KBM-7 (cell line): ENCODE measurements around the gene NPAS3.

Experiments used
- DNase-seq: peaks from one replicate; pipeline ENCODE4 v3.0.0-alpha.2; 2015
- in situ Hi-C: fragments of 300-500 bp; cut with MboI; formaldehyde crosslinking; loops from 2 replicates; pipeline ENCODE4 v1.14.3; 2020; ENCODE audit warnings: low sequenced_read_pairs, low pct_unique_long_range_greater_than_20kb, mixed read lengths

The NPAS3 gene

GRCh38 chr14:33685698-33686097 is 747.0 kb downstream of the NPAS3 start:
- in situ Hi-C loops, result no loop called here
- no peak for DNase-seq

GRCh38 chr14:33686218-33686617 is 747.5 kb downstream of the NPAS3 start:
- no peak for DNase-seq
- in situ Hi-C loops, result no loop called here

DNA sequence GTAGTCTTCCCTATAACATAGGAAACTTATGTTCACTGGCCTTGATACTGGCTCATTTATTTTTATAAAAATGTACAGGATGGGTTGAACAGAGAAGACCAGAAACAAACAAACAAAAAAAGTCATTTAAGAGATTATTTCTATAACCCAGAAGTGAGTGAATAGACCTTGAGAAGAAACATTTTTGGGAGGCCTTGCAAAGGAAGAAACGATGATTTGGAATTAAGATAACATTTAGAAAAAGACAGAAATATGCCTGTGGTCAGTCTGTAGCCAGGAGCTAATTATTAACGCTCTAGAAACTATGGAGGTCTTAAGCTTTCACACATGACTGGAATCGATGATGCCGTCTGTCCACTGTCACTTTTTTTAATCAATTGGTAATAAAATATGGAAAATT is 748.2 kb downstream of the NPAS3 start:
- DNase-seq, result no peak
- in situ Hi-C loops, result no loop called here

DNA sequence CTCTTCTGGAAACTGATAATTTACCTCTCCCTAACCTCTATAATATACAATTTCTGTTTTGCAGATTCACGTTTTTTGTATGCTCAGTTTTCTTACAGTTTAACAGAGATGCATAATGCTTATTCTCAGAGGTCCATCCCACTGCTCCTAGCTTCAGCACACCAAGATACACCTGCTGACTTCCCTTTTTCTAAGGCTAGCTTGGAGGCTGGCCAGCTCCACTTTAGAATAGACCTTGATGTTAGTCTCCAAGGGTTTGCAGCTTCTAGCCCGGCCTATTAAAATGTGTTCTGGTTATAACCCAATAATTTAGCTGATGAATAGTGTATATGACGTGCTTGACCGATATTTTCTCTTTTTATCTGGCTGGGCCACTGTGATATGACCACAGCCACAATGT is 751.0 kb downstream of the NPAS3 start:
- in situ Hi-C loops, result no loop called here
- no peak for DNase-seq

DNA sequence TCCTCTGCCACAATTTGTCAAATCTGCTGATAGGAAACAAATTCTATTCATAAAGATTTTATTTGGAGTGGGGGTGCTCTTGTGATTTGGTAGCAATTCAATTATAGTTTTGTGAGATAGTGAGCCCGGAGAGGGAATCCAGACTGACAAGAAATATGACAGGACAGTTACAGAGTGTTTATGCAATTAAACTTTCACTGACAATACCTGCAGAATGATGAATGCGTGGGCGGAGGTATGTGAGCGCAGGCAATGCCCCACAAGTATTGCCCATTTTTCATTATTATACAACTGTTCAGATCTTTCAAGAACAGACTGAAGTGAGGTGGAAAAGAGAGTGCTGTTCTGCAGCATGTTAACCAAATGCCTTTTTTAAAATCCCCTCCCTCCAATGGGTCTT is 753.2 kb downstream of the NPAS3 start:
- DNase-seq, result no peak
- in situ Hi-C loops, result no loop called here

DNA sequence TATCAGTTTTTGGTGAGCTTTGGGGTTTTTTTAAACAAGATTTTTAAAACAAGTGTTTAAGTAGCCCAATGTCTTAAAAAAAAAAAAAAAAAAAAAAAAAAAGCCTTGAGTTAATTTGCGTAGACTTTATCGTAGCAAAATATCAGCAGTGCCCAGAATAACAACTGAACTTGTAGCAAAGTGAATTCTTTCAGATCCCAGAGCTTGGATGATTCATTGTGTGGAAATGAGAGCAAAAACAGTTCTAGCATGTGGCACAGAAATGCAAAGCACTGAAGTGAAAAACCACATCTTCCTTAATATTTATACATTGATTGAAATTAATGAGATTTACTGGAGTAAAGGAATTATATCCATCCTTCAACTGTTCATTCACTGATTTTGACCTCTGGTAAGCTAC is 754.1 kb downstream of the NPAS3 start:
- DNase-seq, result no peak
- in situ Hi-C loops, result no loop called here

DNA sequence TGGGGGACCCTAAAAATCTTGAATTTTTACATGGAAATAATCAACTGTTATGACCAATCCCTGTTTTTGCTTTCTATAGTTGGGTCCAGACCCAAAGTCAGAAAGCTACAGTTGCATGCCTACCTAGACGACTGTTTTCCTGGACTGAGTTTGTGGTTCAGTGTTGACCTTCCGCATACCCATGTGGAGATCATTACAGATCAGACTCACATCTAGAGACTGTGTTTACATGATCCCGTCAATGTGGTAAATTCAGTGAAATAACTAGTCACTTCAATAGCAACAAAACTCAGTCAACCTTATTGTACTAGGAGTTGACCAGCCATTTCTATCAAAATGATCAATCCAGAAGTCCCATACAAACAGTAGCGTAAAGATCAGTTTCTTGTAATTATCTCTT is 754.6 kb downstream of the NPAS3 start:
- in situ Hi-C loops, result no loop called here
- DNase-seq, result no peak

GRCh38 chr14:33696165-33696564 is 757.5 kb downstream of the NPAS3 start:
- no peak for DNase-seq
- in situ Hi-C loops, result no loop called here

GRCh38 chr14:33699300-33699983 is 760.8 kb downstream of the NPAS3 start:
- in situ Hi-C loops, result no loop called here
- no peak for DNase-seq

DNA sequence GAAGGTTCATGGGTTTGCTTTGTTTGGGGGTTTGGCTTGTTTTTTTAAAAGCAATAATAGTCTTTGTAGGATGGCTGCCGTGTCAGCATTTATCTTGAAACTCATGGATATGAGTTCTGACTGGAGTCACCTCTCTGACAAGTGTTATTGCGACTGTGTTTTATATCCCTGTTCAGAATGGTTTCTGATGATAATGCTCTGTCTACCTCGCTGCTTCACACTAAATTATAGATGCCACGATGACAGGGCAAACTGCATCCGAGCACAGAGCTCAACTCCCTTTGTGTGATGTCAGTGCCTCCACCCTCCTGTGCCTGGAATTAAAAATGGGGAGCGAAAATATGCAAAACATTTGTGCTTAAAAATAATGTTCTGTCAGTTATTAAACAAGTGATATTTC is 761.4 kb downstream of the NPAS3 start:
- DNase-seq, result no peak
- in situ Hi-C loops, result no loop called here

DNA sequence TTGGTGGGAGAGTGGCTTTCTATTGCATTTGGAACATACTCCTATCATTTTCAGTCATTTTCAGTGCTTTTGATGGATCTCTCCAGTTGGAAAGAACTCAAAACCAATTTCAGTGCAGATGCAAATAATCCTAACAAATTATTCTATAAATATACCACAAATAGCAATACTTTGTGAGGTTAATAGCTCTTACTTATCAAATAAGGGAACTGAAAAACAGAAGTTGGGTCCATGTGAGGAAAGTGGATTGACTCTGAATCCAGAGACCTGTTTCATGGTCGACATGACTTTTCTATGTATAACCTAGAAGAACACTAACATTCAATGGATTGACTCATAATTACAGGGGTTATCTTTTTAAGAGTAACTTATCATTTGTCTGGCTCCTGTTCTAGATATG is 763.6 kb downstream of the NPAS3 start:
- no peak for DNase-seq
- in situ Hi-C loops, result no loop called here

- DNase-seq, result no peak
- in situ Hi-C loops, result no loop called here
These were observed 765.8 kb downstream of the NPAS3 start for GRCh38 chr14:33704481-33704880.

GRCh38 chr14:33705490-33705889 is 766.8 kb downstream of the NPAS3 start:
- no peak for DNase-seq

GRCh38 chr14:33707716-33708115 is 769.0 kb downstream of the NPAS3 start:
- DNase-seq, result no peak
- in situ Hi-C loops, result no loop called here

More at GRCh38 chr14:33705490-33705889, 766.8 kb downstream of the NPAS3 start:
- in situ Hi-C loops, result no loop called here

DNA sequence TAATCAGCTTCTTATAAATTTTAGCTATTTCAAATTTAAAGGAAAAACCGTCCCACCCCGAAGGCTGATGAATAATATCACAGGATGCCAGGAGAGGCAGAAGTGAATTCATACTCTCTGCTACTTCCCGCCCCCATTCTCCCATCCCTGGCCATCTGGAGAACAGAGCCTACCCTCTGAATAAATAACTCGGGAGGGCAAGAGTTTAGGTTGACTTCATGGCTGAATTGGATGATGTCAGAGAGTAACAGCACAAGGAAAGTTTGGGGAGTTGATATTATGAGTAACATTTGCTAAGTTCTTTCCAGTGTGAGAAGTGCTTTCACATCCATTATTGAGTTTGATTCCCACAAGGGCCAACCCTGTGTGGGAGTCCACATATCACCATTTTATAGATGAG is 770.6 kb downstream of the NPAS3 start:
- no peak for DNase-seq
- in situ Hi-C loops, result no loop called here

GRCh38 chr14:33709711-33710110 is 771.0 kb downstream of the NPAS3 start:
- DNase-seq, result no peak
- in situ Hi-C loops, result no loop called here

DNA sequence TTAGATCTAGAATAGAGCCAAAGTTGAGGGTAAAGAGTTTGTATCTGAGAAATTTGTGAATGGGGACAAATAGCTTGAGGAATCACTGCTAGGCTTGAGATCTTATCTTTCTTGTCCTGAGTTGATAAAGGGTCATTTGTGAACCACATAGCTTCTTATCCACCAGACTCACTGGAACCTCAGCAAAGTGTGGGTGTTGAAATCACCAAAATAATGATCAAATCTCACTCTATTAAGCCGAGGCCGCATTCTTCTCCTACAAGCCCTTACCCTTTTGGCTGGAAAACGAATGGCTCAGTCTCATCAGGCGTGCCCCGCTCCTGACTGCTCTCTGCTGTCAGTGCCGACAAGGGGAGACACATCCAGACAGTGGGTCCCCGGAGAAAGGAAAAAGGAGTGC is 771.6 kb downstream of the NPAS3 start:
- in situ Hi-C loops, result no loop called here
- DNase-seq, result no peak

DNA sequence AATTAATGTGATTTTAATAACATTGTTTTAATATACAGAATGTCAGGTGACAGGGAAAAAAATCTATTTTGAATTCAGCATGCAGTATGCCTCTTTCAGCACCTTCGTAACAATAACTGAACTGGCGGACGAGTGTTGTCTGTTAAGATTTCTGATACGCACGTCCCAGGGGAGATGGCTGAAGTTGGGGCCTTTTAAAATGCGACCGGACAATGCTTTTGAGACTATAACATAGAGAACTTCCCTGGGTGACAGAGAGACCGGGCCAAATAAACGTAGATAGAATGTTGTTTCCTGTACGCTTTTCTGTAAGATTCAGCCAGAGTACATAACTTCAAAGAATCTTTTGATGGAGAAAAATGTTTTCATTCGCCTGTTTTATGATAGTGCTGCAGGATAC is 772.5 kb downstream of the NPAS3 start:
- no peak for DNase-seq
- in situ Hi-C loops, result no loop called here

- DNase-seq, result no peak
- in situ Hi-C loops, result no loop called here
These were observed 773.1 kb downstream of the NPAS3 start for GRCh38 chr14:33711811-33712216.

DNA sequence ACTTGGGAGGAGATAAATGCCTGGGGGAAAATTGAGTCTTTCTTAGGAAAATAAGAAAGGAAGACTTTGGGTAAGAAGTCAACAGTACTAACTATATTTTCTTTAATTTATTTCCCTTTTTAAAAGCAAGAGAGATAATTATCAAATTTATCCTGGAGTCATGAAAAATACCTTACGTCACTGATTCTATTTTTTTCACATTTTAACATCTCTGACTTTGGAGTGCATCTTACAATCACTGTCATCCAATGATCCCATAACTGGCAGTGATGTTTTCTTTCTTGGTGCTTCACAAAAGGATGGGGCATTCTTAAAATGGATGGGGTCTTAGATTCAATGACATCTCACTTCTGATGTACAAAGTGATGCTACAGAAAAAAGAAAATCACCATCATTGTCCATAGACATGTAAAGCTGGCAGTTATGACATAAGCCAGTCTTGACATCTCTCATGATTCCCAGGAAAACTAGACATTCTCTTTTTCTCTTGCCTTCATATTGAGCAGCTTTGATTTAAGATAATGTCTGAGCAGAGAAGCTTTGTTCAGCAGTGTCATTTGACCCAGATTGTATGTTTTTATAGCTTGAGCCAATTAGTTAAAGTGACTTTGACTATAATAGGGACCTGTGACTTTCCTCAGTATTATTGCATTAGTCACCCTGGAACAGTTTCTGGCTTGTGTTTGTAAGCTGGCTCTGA is 776.0 kb downstream of the NPAS3 start:
- in situ Hi-C loops, result no loop called here
- no peak for DNase-seq

- no peak for DNase-seq
- in situ Hi-C loops, result no loop called here
These were observed 776.5 kb downstream of the NPAS3 start for GRCh38 chr14:33715227-33715528.
